A673 (cell line): ENCODE data around the gene COL4A2.

Source experiments
- CTCF ChIP-seq: fragments of 300-800, 200-600 bp; sonication (generic); conservative IDR thresholded peaks from 2 replicates; pipeline ENCODE4 v1.5.1; 2017; ENCODE audit warnings: low read depth, mild to moderate bottlenecking, antibody characterized with exemption, low read length, moderate library complexity, mixed read lengths
- EZH2 ChIP-seq: fragments of 200-600 bp; sonication (generic); IDR thresholded peaks from 2 replicates; pipeline ENCODE4 v1.6.1; 2017; ENCODE audit warnings: borderline replicate concordance, low read depth, mild to moderate bottlenecking, mixed read lengths, antibody characterized with exemption, low read length; ENCODE audit not compliant: poor library complexity, severe bottlenecking

- TF ChIP-seq CTCF (no peak), EZH2 (no peak)
These were observed 87.3 kb downstream of the COL4A2 start for GRCh38 chr13:110394371-110394841.
